ENCODE measurements around the gene TIPARP. TPM values are rescaled to one million over a fixed set of nuclear protein-coding genes. Genes with fewer than 3 reads are reported as not detected.
A peak's percentile ranks its signal among the peaks of the same experiment; 100 is the strongest.

The TIPARP gene
- total and polyA plus RNA-seq, 2 of the 13 experiments (the other 11 are each of a cell fraction or from before 2014, with no cell fraction given), result 7.3 to 19.7 TPM

- no peak; the same call in 1 of the 2 replicates for TF ChIP-seq SIX4 (CRISPR knock-in tag; IDR thresholded peaks at IDR 0.05)
- peak; percentile 14 for TF ChIP-seq IKZF4 (CRISPR knock-in tag; IDR thresholded peaks at IDR 0.05; ENCODE audit: borderline replicate concordance, low read depth, not compliant biosample characterization)
- TF ChIP-seq NR2F2 (IDR thresholded peaks at IDR 0.05; ENCODE audit: borderline replicate concordance, low read depth), result no peak; the same call in 1 of the 2 replicates
- no peak for TF ChIP-seq SCMH1 (CRISPR knock-in tag; IDR thresholded peaks at IDR 0.05; ENCODE audit: borderline replicate concordance)
- TF ChIP-seq POLR2AphosphoS5 (IDR thresholded peaks at IDR 0.05; ENCODE audit: low read depth, low read length), result peak; percentile 97
- TF ChIP-seq ZFP37 (CRISPR knock-in tag; IDR thresholded peaks at IDR 0.05; ENCODE audit: borderline replicate concordance), result peak; percentile 62; the same call in 1 of the 2 replicates
- peak; percentile 92 for TF ChIP-seq GABPB1 (CRISPR knock-in tag; IDR thresholded peaks at IDR 0.05)
- TF ChIP-seq, protein P1, sequence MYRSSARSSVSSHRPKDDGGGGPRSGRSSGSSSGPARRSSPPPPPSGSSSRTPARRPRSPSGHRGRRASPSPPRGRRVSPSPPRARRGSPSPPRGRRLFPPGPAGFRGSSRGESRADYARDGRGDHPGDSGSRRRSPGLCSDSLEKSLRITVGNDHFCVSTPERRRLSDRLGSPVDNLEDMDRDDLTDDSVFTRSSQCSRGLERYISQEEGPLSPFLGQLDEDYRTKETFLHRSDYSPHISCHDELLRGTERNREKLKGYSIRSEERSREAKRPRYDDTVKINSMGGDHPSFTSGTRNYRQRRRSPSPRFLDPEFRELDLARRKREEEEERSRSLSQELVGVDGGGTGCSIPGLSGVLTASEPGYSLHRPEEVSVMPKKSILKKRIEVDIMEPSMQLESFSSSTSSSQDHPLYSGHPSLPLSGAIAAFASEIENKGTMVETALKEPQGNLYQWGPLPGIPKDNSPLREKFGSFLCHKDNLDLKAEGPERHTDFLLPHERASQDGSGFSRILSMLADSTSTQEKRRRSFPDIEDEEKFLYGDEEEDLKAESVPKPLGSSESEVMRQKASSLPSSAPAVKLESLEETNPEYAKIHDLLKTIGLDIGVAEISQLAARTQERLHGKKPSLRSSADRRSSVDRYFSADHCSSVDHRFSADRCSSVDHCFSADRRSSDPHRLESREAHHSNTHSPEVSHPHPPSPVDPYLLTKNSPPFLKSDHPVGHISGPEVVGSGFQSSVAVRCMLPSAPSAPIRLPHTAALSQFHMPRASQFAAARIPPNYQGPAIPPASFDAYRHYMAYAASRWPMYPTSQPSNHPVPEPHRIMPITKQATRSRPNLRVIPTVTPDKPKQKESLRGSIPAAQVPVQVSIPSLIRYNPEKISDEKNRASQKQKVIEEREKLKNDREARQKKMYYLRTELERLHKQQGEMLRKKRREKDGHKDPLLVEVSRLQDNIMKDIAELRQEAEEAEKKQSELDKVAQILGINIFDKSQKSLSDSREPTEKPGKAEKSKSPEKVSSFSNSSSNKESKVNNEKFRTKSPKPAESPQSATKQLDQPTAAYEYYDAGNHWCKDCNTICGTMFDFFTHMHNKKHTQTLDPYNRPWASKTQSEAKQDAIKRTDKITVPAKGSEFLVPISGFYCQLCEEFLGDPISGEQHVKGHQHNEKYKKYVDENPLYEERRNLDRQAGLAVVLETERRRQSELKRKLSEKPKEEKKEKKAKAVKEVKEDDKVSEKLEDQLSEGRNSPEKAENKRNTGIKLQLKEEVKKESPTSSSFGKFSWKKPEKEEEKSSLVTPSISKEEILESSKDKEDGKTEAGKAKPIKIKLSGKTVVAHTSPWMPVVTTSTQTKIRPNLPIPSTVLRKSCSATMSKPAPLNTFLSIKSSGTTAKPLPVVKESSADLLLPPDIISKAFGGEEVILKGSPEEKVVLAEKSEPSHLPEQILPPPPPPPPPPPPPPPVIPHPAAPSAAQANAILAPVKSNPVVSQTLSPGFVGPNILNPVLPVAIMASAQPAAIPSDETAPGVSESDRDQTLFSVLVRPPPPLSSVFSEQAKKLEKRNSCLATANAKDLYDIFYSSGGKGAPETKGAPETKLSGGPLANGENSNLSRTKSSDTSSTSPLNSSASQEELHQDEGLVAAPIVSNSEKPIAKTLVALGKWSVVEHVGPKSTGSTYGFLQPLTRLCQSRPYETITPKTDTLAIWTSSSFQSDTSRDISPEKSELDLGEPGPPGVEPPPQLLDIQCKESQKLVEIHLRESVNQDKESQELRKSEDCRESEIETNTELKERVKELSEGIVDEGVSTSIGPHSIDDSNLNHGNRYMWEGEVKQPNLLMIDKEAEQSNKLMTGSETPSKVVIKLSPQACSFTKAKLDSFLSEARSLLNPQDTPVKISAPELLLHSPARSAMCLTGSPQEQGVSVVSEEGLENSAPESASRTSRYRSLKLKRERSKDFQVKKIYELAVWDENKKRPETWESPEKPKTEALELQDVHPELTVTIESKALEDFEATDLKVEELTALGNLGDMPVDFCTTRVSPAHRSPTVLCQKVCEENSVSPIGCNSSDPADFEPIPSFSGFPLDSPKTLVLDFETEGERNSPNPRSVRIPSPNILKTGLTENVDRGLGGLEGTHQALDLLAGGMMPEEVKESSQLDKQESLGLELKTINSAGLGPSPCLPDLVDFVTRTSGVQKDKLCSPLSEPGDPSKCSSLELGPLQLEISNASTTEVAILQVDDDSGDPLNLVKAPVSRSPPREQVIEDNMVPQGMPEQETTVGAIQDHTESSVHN (CRISPR knock-in tag; IDR thresholded peaks at IDR 0.05), result peak; percentile 74
- no peak for TF ChIP-seq ZNF207 (IDR thresholded peaks at IDR 0.05; ENCODE audit: borderline replicate concordance)
- TF ChIP-seq, protein P2, sequence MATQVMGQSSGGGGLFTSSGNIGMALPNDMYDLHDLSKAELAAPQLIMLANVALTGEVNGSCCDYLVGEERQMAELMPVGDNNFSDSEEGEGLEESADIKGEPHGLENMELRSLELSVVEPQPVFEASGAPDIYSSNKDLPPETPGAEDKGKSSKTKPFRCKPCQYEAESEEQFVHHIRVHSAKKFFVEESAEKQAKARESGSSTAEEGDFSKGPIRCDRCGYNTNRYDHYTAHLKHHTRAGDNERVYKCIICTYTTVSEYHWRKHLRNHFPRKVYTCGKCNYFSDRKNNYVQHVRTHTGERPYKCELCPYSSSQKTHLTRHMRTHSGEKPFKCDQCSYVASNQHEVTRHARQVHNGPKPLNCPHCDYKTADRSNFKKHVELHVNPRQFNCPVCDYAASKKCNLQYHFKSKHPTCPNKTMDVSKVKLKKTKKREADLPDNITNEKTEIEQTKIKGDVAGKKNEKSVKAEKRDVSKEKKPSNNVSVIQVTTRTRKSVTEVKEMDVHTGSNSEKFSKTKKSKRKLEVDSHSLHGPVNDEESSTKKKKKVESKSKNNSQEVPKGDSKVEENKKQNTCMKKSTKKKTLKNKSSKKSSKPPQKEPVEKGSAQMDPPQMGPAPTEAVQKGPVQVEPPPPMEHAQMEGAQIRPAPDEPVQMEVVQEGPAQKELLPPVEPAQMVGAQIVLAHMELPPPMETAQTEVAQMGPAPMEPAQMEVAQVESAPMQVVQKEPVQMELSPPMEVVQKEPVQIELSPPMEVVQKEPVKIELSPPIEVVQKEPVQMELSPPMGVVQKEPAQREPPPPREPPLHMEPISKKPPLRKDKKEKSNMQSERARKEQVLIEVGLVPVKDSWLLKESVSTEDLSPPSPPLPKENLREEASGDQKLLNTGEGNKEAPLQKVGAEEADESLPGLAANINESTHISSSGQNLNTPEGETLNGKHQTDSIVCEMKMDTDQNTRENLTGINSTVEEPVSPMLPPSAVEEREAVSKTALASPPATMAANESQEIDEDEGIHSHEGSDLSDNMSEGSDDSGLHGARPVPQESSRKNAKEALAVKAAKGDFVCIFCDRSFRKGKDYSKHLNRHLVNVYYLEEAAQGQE (IDR thresholded peaks at IDR 0.05; ENCODE audit: borderline replicate concordance in 1 of 2, low read depth in 1 of 2, low read length in 2 of 2), result peak in 1 of 2 experiments; percentile 76; a peak in 1 of 4 replicates
- TF ChIP-seq, protein P3, sequence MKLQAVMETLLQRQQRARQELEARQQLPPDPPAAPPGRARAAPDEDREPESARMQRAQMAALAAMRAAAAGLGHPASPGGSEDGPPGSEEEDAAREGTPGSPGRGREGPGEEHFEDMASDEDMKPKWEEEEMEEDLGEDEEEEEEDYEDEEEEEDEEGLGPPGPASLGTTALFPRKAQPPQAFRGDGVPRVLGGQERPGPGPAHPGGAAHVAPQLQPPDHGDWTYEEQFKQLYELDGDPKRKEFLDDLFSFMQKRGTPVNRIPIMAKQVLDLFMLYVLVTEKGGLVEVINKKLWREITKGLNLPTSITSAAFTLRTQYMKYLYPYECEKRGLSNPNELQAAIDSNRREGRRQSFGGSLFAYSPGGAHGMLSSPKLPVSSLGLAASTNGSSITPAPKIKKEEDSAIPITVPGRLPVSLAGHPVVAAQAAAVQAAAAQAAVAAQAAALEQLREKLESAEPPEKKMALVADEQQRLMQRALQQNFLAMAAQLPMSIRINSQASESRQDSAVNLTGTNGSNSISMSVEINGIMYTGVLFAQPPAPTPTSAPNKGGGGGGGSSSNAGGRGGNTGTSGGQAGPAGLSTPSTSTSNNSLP (IDR thresholded peaks at IDR 0.05; ENCODE audit: low read depth, low read length), result no peak
- TF ChIP-seq SMARCE1 (IDR thresholded peaks at IDR 0.05; ENCODE audit: borderline replicate concordance), result no peak
- TF ChIP-seq ZNF274 (CRISPR knock-in tag; IDR thresholded peaks at IDR 0.05), result peak; percentile 83; the same call in 1 of the 2 replicates
- no peak for TF ChIP-seq TP53 (CRISPR knock-in tag; conservative IDR thresholded peaks at IDR 0.05)
- TF ChIP-seq RXRA (CRISPR knock-in tag; IDR thresholded peaks at IDR 0.05), result peak; percentile 87
These were observed at the start of gene TIPARP (continued) for GRCh38 chr3:156674046-156674910.
